Measurements from ENCODE around the gene GRB2.
"Not testable (repeated sequence)": the region's sequence is repeated elsewhere in the genome, so short reads cannot be mapped to it uniquely, and the experiment has no call there.

Gene GRB2

GRCh38 chr17:75348386-75349012 lies 57.0 kb downstream of the GRB2 start:
- DNase-seq, result peak; percentile 48

- peak; percentile 95 for DNase-seq
Observed at GRCh38 chr17:75346906-75347305, 58.6 kb downstream of the GRB2 start.

GRCh38 chr17:75346368-75346767 lies 59.1 kb downstream of the GRB2 start:
- DNase-seq, result not testable (repeated sequence)

GRCh38 chr17:75345514-75346167 lies 59.8 kb downstream of the GRB2 start:
- peak; percentile 65 for DNase-seq

- no peak for DNase-seq
Observed at GRCh38 chr17:75344666-75345065, 60.8 kb downstream of the GRB2 start.

- no peak for DNase-seq
Observed at GRCh38 chr17:75342996-75343395, 62.5 kb downstream of the GRB2 start.

- DNase-seq, result peak; percentile 67
Observed at GRCh38 chr17:75341784-75342486, 63.5 kb downstream of the GRB2 start.

GRCh38 chr17:75340631-75341030 lies 64.8 kb downstream of the GRB2 start:
- DNase-seq, result peak; percentile 62

- DNase-seq, result no peak
Observed at GRCh38 chr17:75339971-75340370, 65.5 kb downstream of the GRB2 start.

GRCh38 chr17:75338335-75338734 lies 67.1 kb downstream of the GRB2 start:
- DNase-seq, result peak; percentile 75

GRCh38 chr17:75335315-75335714 lies 70.2 kb downstream of the GRB2 start:
- peak; percentile 78 for DNase-seq

GRCh38 chr17:75334723-75335122 lies 70.8 kb downstream of the GRB2 start:
- no peak for DNase-seq

- no peak for DNase-seq
Observed at GRCh38 chr17:75331671-75332070, 73.8 kb downstream of the GRB2 start.

- no peak for DNase-seq
Observed at GRCh38 chr17:75327757-75328156, 77.7 kb downstream of the GRB2 start.

- DNase-seq, result peak; percentile 80
Observed at GRCh38 chr17:75326226-75326848, 79.1 kb downstream of the GRB2 start.

GRCh38 chr17:75325827-75326225 lies 79.7 kb downstream of the GRB2 start:
- DNase-seq, result peak; percentile 80

GRCh38 chr17:75325348-75325747 lies 80.1 kb downstream of the GRB2 start:
- DNase-seq, result no peak

- no peak for DNase-seq
Observed at GRCh38 chr17:75321506-75321905, 84.0 kb downstream of the GRB2 start.

- DNase-seq, result no peak
Observed at GRCh38 chr17:75319904-75320691, 85.4 kb downstream of the GRB2 start.

GRCh38 chr17:75318615-75319222 lies 86.8 kb downstream of the GRB2 start:
- DNase-seq, result no peak

- DNase-seq, result no peak
Observed at GRCh38 chr17:75318211-75318610, 87.3 kb downstream of the GRB2 start.

- peak; percentile 63 for DNase-seq
Observed at GRCh38 chr17:75317671-75318070, 87.8 kb downstream of the GRB2 start.
